CD4-positive, alpha-beta memory T cell (primary cell): ENCODE measurements around the gene SNTG2. TPM values are rescaled to one million over a fixed set of nuclear protein-coding genes. Genes with fewer than 3 reads are reported as not detected.
A peak's percentile ranks its signal among the peaks of the same experiment; 100 is the strongest.
"Not testable (repeated sequence)": the region's sequence is repeated elsewhere in the genome, so short reads cannot be mapped to it uniquely, and the experiment has no call there.

Source experiments
- CTCF ChIA-PET: fragments of 350-600 bp; sonication (Branson Sonifier 250); formaldehyde crosslinking; loops from one replicate; lab custom pipeline; 2021; ENCODE audit warnings: inconsistent platforms; ENCODE audit not compliant: partially characterized antibody; lab: Charles Lee
- POLR2A ChIA-PET: fragments of 350-600 bp; sonication (Branson Sonifier 250); formaldehyde crosslinking; loops from one replicate; lab custom pipeline; 2021; ENCODE audit not compliant: partially characterized antibody; lab: Charles Lee
- DNase-seq, 5 donors: peaks; one replicate each; pipeline versions ENCODE4 v3.0.0 to v3.0.0-alpha.2; 2020 to 2022; ENCODE audit warnings: mixed read lengths in 1 of 5
- H3K27ac ChIP-seq: one replicate; pipeline ENCODE4 v1.7.0; 2013; ENCODE audit warnings: low read depth, low read length
- H3K27me3 ChIP-seq: 2 replicates; pipeline ENCODE4 v1.7.0; 2013; ENCODE audit warnings: mild to moderate bottlenecking, low read length, moderate library complexity; ENCODE audit not compliant: insufficient read depth
- H3K36me3 ChIP-seq: 2 replicates; pipeline ENCODE4 v1.7.0; 2013; ENCODE audit warnings: mild to moderate bottlenecking, low read length, moderate library complexity; ENCODE audit not compliant: insufficient read depth
- H3K4me1 ChIP-seq: 2 replicates; pipeline ENCODE4 v1.7.0; 2013; ENCODE audit warnings: mild to moderate bottlenecking, low read length, moderate library complexity; ENCODE audit not compliant: insufficient read depth
- H3K4me3 ChIP-seq, 2 donors: one replicate each; pipeline ENCODE4 v1.7.0; 2013; ENCODE audit warnings: low read length in 2 of 2, mild to moderate bottlenecking in 1 of 2
- H3K9me3 ChIP-seq, 2 donors: one replicate each; pipeline ENCODE4 v1.7.0; 2013; ENCODE audit warnings: low read length in 2 of 2, control low read depth in 1 of 2; ENCODE audit not compliant: control insufficient read depth in 1 of 2
- H3K27ac Mint-ChIP-seq, 7 donors: one replicate each; pipeline ENCODE4 v1.8.0; 2020 to 2021; ENCODE audit warnings: mixed read lengths in 7 of 7, mild to moderate bottlenecking in 6 of 7, inconsistent platforms in 3 of 7, moderate library complexity in 3 of 7
- H3K27me3 Mint-ChIP-seq, 2 donors: one replicate each; pipeline ENCODE4 v1.8.0; 2020 to 2021; ENCODE audit warnings: mixed read lengths in 2 of 2
- H3K36me3 Mint-ChIP-seq, 2 donors: one replicate each; pipeline ENCODE4 v1.8.0; 2020 to 2021; ENCODE audit warnings: mixed read lengths in 2 of 2, inconsistent platforms in 1 of 2, mild to moderate bottlenecking in 1 of 2
- H3K4me1 Mint-ChIP-seq, 4 donors: one replicate each; pipeline ENCODE4 v1.8.0; 2020 to 2021; ENCODE audit warnings: mixed read lengths in 4 of 4, mild to moderate bottlenecking in 1 of 4
- H3K4me3 Mint-ChIP-seq, 8 donors: one replicate each; pipeline ENCODE4 v1.8.0; 2020 to 2021; ENCODE audit warnings: mixed read lengths in 8 of 8, mild to moderate bottlenecking in 7 of 8, moderate library complexity in 6 of 8, inconsistent platforms in 3 of 8
- H3K9me3 Mint-ChIP-seq, 8 donors: one replicate each; pipeline ENCODE4 v1.8.0; 2020 to 2021; ENCODE audit warnings: mixed read lengths in 8 of 8, mild to moderate bottlenecking in 5 of 8, inconsistent platforms in 3 of 8, moderate library complexity in 1 of 8
- intact Hi-C: fragments of 100-400 bp; cut with micrococcal nuclease; formaldehyde crosslinking; loops from one replicate; pipeline ENCODE4 v1.15.1; 2023
- polyA plus RNA-seq, 2 donors: library from polyadenylated mRNA; unstranded; fragments of 300-500 nt; fragmentation: Illumina TruSeq; gene quantifications; one replicate each; pipeline ENCODE4 v1.2.3, GENCODE V29; 2021
- total RNA-seq, 2 experiments: library from RNA; stranded (reverse); gene quantifications; one replicate each; pipeline ENCODE4 v1.2.3, GENCODE V29; 2021

The SNTG2 gene
- total and polyA plus RNA-seq, 4 experiments from 2014 or later = 0.55 to 1.3 (median 0.96) TPM; not detected in 1

GRCh38 chr2:1106344-1106743, 155.7 kb downstream of the SNTG2 start:
- H3K27ac ChIP-seq, H3K4me1 ChIP-seq, H3K27me3 Mint-ChIP-seq, intact Hi-C loops, H3K4me3 ChIP-seq, H3K4me3 Mint-ChIP-seq, H3K27me3 ChIP-seq, CTCF ChIA-PET, H3K36me3 Mint-ChIP-seq, H3K4me1 Mint-ChIP-seq, H3K36me3 ChIP-seq, H3K9me3 Mint-ChIP-seq, DNase-seq, H3K9me3 ChIP-seq, POLR2A ChIA-PET: not testable (repeated sequence)
- peak overlapping the region in 1 of 7 donors; percentile 69 for H3K27ac Mint-ChIP-seq

GRCh38 chr2:1115843-1116539, 165.3 kb downstream of the SNTG2 start:
- H3K27ac Mint-ChIP-seq = peak overlapping the region in 1 of 7 donors; percentile 2
- ChIA-PET POLR2A (no interaction called here), CTCF (no interaction called here)
- Histone ChIP-seq H3K4me1 (no peaks in the 10 kb centered on the region), H3K9me3 (no peaks in the 10 kb centered on the region), H3K27me3 (no peaks in the 10 kb centered on the region), H3K27ac (no peak overlapping the region), H3K4me3 (no peak overlapping the region), H3K36me3 (no peaks in the 10 kb centered on the region)
- no peak overlapping the region for H3K4me3 Mint-ChIP-seq
- peaks cover 0 to 1% (median 0%) of the 10 kb centered on the region in 4 donors for H3K4me1 Mint-ChIP-seq
- H3K36me3 Mint-ChIP-seq = no peaks in the 10 kb centered on the region
- H3K9me3 Mint-ChIP-seq = peaks cover 2 to 24% (median 8%) of the 10 kb centered on the region in 8 donors
- DNase-seq = no peak
- intact Hi-C loops = no loop called here
- peaks cover 3 to 4% of the 10 kb centered on the region in 2 donors for H3K27me3 Mint-ChIP-seq

GRCh38 chr2:1117569-1117968, 166.9 kb downstream of the SNTG2 start:
- CTCF ChIA-PET = no interaction called here
- H3K9me3 ChIP-seq = no peaks in the 10 kb centered on the region
- peaks cover 0 to 1% (median 0%) of the 10 kb centered on the region in 4 donors for H3K4me1 Mint-ChIP-seq

GRCh38 chr2:1125217-1125616, 174.6 kb downstream of the SNTG2 start:
- Histone ChIP-seq H3K36me3 (no peaks in the 10 kb centered on the region), H3K4me1 (no peaks in the 10 kb centered on the region), H3K4me3 (no peak overlapping the region), H3K9me3 (no peaks in the 10 kb centered on the region), H3K27ac (no peak overlapping the region), H3K27me3 (no peaks in the 10 kb centered on the region)
- no peaks in the 10 kb centered on the region for H3K9me3 Mint-ChIP-seq
- CTCF ChIA-PET = interaction anchor here (4.1 kb wide), 1 partner anchor 15 kb away, joined by 13 read pairs; no protein-coding TSS in a partner anchor
- no peak overlapping the region for H3K27ac Mint-ChIP-seq
- H3K27me3 Mint-ChIP-seq = no peaks in the 10 kb centered on the region
- no peak overlapping the region for H3K4me3 Mint-ChIP-seq
- no peak for DNase-seq
- POLR2A ChIA-PET = no interaction called here
- no peaks in the 10 kb centered on the region for H3K36me3 Mint-ChIP-seq
- intact Hi-C loops = no loop called here
- H3K4me1 Mint-ChIP-seq = peaks cover 0 to 2% (median under 1%) of the 10 kb centered on the region in 4 donors

More at GRCh38 chr2:1117569-1117968, 166.9 kb downstream of the SNTG2 start:
- H3K4me1 ChIP-seq = no peaks in the 10 kb centered on the region
- H3K36me3 ChIP-seq = no peaks in the 10 kb centered on the region
- DNase-seq = no peak
- H3K27ac Mint-ChIP-seq = no peak overlapping the region
- no peaks in the 10 kb centered on the region for H3K36me3 Mint-ChIP-seq
- peaks cover 0 to 12% (median 5%) of the 10 kb centered on the region in 8 donors for H3K9me3 Mint-ChIP-seq
- no peak overlapping the region for H3K4me3 Mint-ChIP-seq
- peaks cover 3 to 4% of the 10 kb centered on the region in 2 donors for H3K27me3 Mint-ChIP-seq
- intact Hi-C loops = no loop called here
- no peak overlapping the region for H3K27ac ChIP-seq
- no peaks in the 10 kb centered on the region for H3K27me3 ChIP-seq
- no peak overlapping the region for H3K4me3 ChIP-seq
- POLR2A ChIA-PET = no interaction called here

- intact Hi-C loops = no loop called here
Measured at GRCh38 chr2:1125633-1126370, 175.2 kb downstream of the SNTG2 start.

GRCh38 chr2:1129982-1130381, 179.3 kb downstream of the SNTG2 start:
- Histone ChIP-seq H3K4me1 (no peaks in the 10 kb centered on the region), H3K4me3 (no peak overlapping the region), H3K36me3 (no peaks in the 10 kb centered on the region), H3K9me3 (no peaks in the 10 kb centered on the region), H3K27ac (no peak overlapping the region), H3K27me3 (no peaks in the 10 kb centered on the region)
- H3K36me3 Mint-ChIP-seq = no peaks in the 10 kb centered on the region
- H3K9me3 Mint-ChIP-seq = peaks cover 0 to 5% (median 0%) of the 10 kb centered on the region in 8 donors
- ChIA-PET CTCF (interaction anchor here (2.4 kb wide), 1 partner anchor 11 kb away, joined by 11 read pairs; no protein-coding TSS in a partner anchor), POLR2A (no interaction called here)
- DNase-seq = no peak
- H3K27me3 Mint-ChIP-seq = peaks cover 6 to 7% of the 10 kb centered on the region in 2 donors
- peaks cover 5 to 8% (median 6%) of the 10 kb centered on the region in 4 donors for H3K4me1 Mint-ChIP-seq
- H3K27ac Mint-ChIP-seq = no peak overlapping the region
- no peak overlapping the region for H3K4me3 Mint-ChIP-seq
- intact Hi-C loops = no loop called here

More at GRCh38 chr2:1125633-1126370, 175.2 kb downstream of the SNTG2 start:
- ChIA-PET CTCF (interaction anchor here (4.1 kb wide), 1 partner anchor 15 kb away, joined by 13 read pairs; no protein-coding TSS in a partner anchor), POLR2A (no interaction called here)
- no peak overlapping the region for H3K27ac ChIP-seq
- no peaks in the 10 kb centered on the region for H3K36me3 ChIP-seq
- Mint-ChIP-seq H3K4me3 (no peak overlapping the region), H3K36me3 (no peaks in the 10 kb centered on the region), H3K4me1 (peaks cover 0 to 2% (median under 1%) of the 10 kb centered on the region in 4 donors), H3K27me3 (no peaks in the 10 kb centered on the region), H3K9me3 (no peaks in the 10 kb centered on the region), H3K27ac (no peak overlapping the region)
- H3K4me1 ChIP-seq = no peaks in the 10 kb centered on the region
- no peaks in the 10 kb centered on the region for H3K9me3 ChIP-seq
- H3K4me3 ChIP-seq = no peak overlapping the region
- no peaks in the 10 kb centered on the region for H3K27me3 ChIP-seq
- DNase-seq = no peak

GRCh38 chr2:1130922-1131321, 180.3 kb downstream of the SNTG2 start:
- Mint-ChIP-seq H3K4me3 (no peak overlapping the region), H3K4me1 (peaks cover 5 to 8% (median 6%) of the 10 kb centered on the region in 4 donors), H3K9me3 (peaks cover 0 to 5% (median 0%) of the 10 kb centered on the region in 8 donors), H3K36me3 (no peaks in the 10 kb centered on the region), H3K27ac (no peak overlapping the region), H3K27me3 (peaks cover 7% of the 10 kb centered on the region in 2 donors)
- ChIA-PET CTCF (interaction anchor here (2.4 kb wide), 1 partner anchor 10 kb away, joined by 11 read pairs; no protein-coding TSS in a partner anchor), POLR2A (no interaction called here)
- intact Hi-C loops = no loop called here
- no peaks in the 10 kb centered on the region for H3K36me3 ChIP-seq
- no peak overlapping the region for H3K4me3 ChIP-seq
- no peak for DNase-seq
- H3K27ac ChIP-seq = no peak overlapping the region
- H3K27me3 ChIP-seq = no peaks in the 10 kb centered on the region
- no peaks in the 10 kb centered on the region for H3K4me1 ChIP-seq
- no peaks in the 10 kb centered on the region for H3K9me3 ChIP-seq
